Calu3 (cell line): Measurements from ENCODE around the gene GAS7. TPM values are rescaled to one million over a fixed set of nuclear protein-coding genes. Genes with fewer than 3 reads are reported as not detected.

Experiments used
- BruUV-seq: library from RNA; stranded (reverse); fragments of 400-500 nt; replicated peaks from 2 replicates; lab custom pipeline; 2021; lab: Mats Ljungman, UMichigan
- CTCF ChIA-PET: fragments of 300-600 bp; sonication (Branson Sonifier 250); formaldehyde crosslinking; loops from one replicate; lab custom pipeline; 2022; ENCODE audit warnings: antibody characterized with exemption; lab: Charles Lee
- DNase-seq: peaks from one replicate; pipeline ENCODE4 v3.0.0; 2022
- H3K27ac Mint-ChIP-seq: one replicate; pipeline ENCODE4 v1.8.0; 2022; ENCODE audit warnings: mixed read lengths; ENCODE audit not compliant: unreplicated experiment
- H3K27me3 Mint-ChIP-seq: one replicate; pipeline ENCODE4 v1.8.0; 2022; ENCODE audit warnings: mixed read lengths; ENCODE audit not compliant: unreplicated experiment
- H3K36me3 Mint-ChIP-seq: one replicate; pipeline ENCODE4 v1.8.0; 2022; ENCODE audit warnings: mild to moderate bottlenecking, moderate library complexity, mixed read lengths; ENCODE audit not compliant: insufficient read depth, unreplicated experiment
- H3K4me1 Mint-ChIP-seq: one replicate; pipeline ENCODE4 v1.8.0; 2022; ENCODE audit warnings: mild to moderate bottlenecking, low read depth, mixed read lengths; ENCODE audit not compliant: unreplicated experiment
- H3K4me3 Mint-ChIP-seq: one replicate; pipeline ENCODE4 v1.8.0; 2022; ENCODE audit warnings: mild to moderate bottlenecking, low read depth, moderate library complexity, mixed read lengths; ENCODE audit not compliant: unreplicated experiment
- H3K9me3 Mint-ChIP-seq: one replicate; pipeline ENCODE4 v1.8.0; 2022; ENCODE audit warnings: low read depth, mixed read lengths; ENCODE audit not compliant: unreplicated experiment
- CTCF ChIP-seq: fragments of 200-600 bp; IDR thresholded peaks from one replicate; pipeline ENCODE4 v1.8.0; 2022; ENCODE audit warnings: antibody characterized with exemption; ENCODE audit not compliant: unreplicated experiment
- intact Hi-C: fragments of 100-400 bp; cut with micrococcal nuclease; formaldehyde crosslinking; loops from one replicate; pipeline ENCODE4 v1.10.0; 2022; ENCODE audit not compliant: unreplicated experiment
- total RNA-seq: library from RNA; stranded (reverse); gene quantifications from 2 replicates; pipeline ENCODE4 v1.2.3, GENCODE V29; 2022

The GAS7 gene
- total RNA-seq, 1 experiment from 2014 or later, result 0.42 TPM

GRCh38 chr17:10196941-10197340 is 1.5 kb downstream of the GAS7 start:
- TF ChIP-seq CTCF, result no peak
- BruUV-seq, result no TSS peak
- Mint-ChIP-seq H3K36me3 (no peaks in the 10 kb centered on the region), H3K4me1 (no peaks in the 10 kb centered on the region), H3K27me3 (no peaks in the 10 kb centered on the region), H3K9me3 (no peaks in the 10 kb centered on the region), H3K27ac (no peak overlapping the region), H3K4me3 (no peak overlapping the region)
- DNase-seq, result no peak
- intact Hi-C loops, result no loop called here
- CTCF ChIA-PET, result no interaction called here

- H3K27me3 Mint-ChIP-seq, result no peaks in the 10 kb centered on the region
- no peak overlapping the region for H3K4me3 Mint-ChIP-seq
- CTCF ChIA-PET, result no interaction called here
- intact Hi-C loops, result no loop called here
- H3K9me3 Mint-ChIP-seq, result no peaks in the 10 kb centered on the region
- H3K36me3 Mint-ChIP-seq, result no peaks in the 10 kb centered on the region
- no peak for DNase-seq
- no TSS peak for BruUV-seq
- TF ChIP-seq CTCF, result no peak
- H3K4me1 Mint-ChIP-seq, result no peaks in the 10 kb centered on the region
- H3K27ac Mint-ChIP-seq, result no peak overlapping the region
These were observed 2.0 kb downstream of the GAS7 start for GRCh38 chr17:10196384-10196895.

- H3K27ac Mint-ChIP-seq, result no peak overlapping the region
- no peaks in the 10 kb centered on the region for H3K36me3 Mint-ChIP-seq
- H3K9me3 Mint-ChIP-seq, result no peaks in the 10 kb centered on the region
- CTCF ChIA-PET, result no interaction called here
- no peaks in the 10 kb centered on the region for H3K27me3 Mint-ChIP-seq
- DNase-seq, result no peak
- intact Hi-C loops, result no loop called here
- no peak overlapping the region for H3K4me3 Mint-ChIP-seq
- no peak for TF ChIP-seq CTCF
- no peaks in the 10 kb centered on the region for H3K4me1 Mint-ChIP-seq
- BruUV-seq, result no TSS peak
These were observed 3.2 kb downstream of the GAS7 start for GRCh38 chr17:10195090-10195805.

- Mint-ChIP-seq H3K4me1 (no peaks in the 10 kb centered on the region), H3K27me3 (no peaks in the 10 kb centered on the region), H3K9me3 (no peaks in the 10 kb centered on the region), H3K36me3 (no peaks in the 10 kb centered on the region), H3K27ac (no peak overlapping the region), H3K4me3 (no peak overlapping the region)
- TF ChIP-seq CTCF, result no peak
- intact Hi-C loops, result no loop called here
- BruUV-seq, result no TSS peak
- DNase-seq, result no peak
- CTCF ChIA-PET, result no interaction called here
These were observed 4.8 kb downstream of the GAS7 start for GRCh38 chr17:10193632-10194031.
